ENCODE measurements around the gene NID1. TPM values are rescaled to one million over a fixed set of nuclear protein-coding genes. Genes with fewer than 3 reads are reported as not detected.
A peak's percentile ranks its signal among the peaks of the same experiment; 100 is the strongest.

NID1 gene
- total RNA-seq, 1 experiment from 2014 or later = 11.1 TPM

- H3K4me1 ChIP-seq (ENCODE audit: insufficient read depth, low read length) = no peaks in the 10 kb centered on the region
- CTCF ChIA-PET = no interaction called here
- DNase-seq = no peak
- H3K36me3 ChIP-seq (ENCODE audit: low read depth, low read length) = no peaks in the 10 kb centered on the region
- no peaks in the 10 kb centered on the region for H3K79me2 ChIP-seq (ENCODE audit: low read length)
- POLR2A ChIA-PET (ENCODE audit: unreplicated experiment) = no interaction called here
- H3K4me3 ChIP-seq (ENCODE audit: low read length) = no peak overlapping the region
- intact Hi-C loops (cut with micrococcal nuclease) = no loop called here
- H4K20me1 ChIP-seq (ENCODE audit: low read length) = no peaks in the 10 kb centered on the region
- no peak overlapping the region for H2AFZ ChIP-seq (ENCODE audit: low read length)
- TF ChIP-seq EZH2 (IDR thresholded peaks at IDR 0.05; ENCODE audit: low read length, unreplicated experiment) (no peak), EZH2phosphoT487 (IDR thresholded peaks at IDR 0.05; ENCODE audit: borderline replicate concordance, low read length) (no peak)
- TF ChIP-seq, protein P1, sequence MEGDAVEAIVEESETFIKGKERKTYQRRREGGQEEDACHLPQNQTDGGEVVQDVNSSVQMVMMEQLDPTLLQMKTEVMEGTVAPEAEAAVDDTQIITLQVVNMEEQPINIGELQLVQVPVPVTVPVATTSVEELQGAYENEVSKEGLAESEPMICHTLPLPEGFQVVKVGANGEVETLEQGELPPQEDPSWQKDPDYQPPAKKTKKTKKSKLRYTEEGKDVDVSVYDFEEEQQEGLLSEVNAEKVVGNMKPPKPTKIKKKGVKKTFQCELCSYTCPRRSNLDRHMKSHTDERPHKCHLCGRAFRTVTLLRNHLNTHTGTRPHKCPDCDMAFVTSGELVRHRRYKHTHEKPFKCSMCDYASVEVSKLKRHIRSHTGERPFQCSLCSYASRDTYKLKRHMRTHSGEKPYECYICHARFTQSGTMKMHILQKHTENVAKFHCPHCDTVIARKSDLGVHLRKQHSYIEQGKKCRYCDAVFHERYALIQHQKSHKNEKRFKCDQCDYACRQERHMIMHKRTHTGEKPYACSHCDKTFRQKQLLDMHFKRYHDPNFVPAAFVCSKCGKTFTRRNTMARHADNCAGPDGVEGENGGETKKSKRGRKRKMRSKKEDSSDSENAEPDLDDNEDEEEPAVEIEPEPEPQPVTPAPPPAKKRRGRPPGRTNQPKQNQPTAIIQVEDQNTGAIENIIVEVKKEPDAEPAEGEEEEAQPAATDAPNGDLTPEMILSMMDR (conservative IDR thresholded peaks at IDR 0.05; ENCODE audit: low read depth, low read length) = no peak
- ATAC-seq = no peak
- H3K4me2 ChIP-seq (ENCODE audit: low read length) = no peak overlapping the region
- H3K9ac ChIP-seq (ENCODE audit: low read length) = no peak overlapping the region
- no peaks in the 10 kb centered on the region for H3F3A ChIP-seq (ENCODE audit: low read length, unreplicated experiment)
- H3K9me3 ChIP-seq (ENCODE audit: low read length) = no peaks in the 10 kb centered on the region
- no peaks in the 10 kb centered on the region for H3K9me2 ChIP-seq (replicated peaks; ENCODE audit: low read length)
- H3K27ac ChIP-seq (ENCODE audit: low read length) = no peak overlapping the region
- BruUV-seq (replicated peaks) = no TSS peak
- no peaks in the 10 kb centered on the region for H3K27me3 ChIP-seq (ENCODE audit: low read length)
These were observed 17.6 kb upstream of the NID1 start for GRCh38 chr1:236082526-236082925.

- intact Hi-C loops (cut with micrococcal nuclease) = no loop called here
- H4K20me1 ChIP-seq (ENCODE audit: low read length) = no peaks in the 10 kb centered on the region
- H3K27me3 ChIP-seq (ENCODE audit: low read length) = no peaks in the 10 kb centered on the region
- no peaks in the 10 kb centered on the region for H3K4me1 ChIP-seq (ENCODE audit: insufficient read depth, low read length)
- TF ChIP-seq, protein P1 (conservative IDR thresholded peaks at IDR 0.05; ENCODE audit: low read depth, low read length) = no peak
- TF ChIP-seq EZH2phosphoT487 (IDR thresholded peaks at IDR 0.05; ENCODE audit: borderline replicate concordance, low read length) (no peak), EZH2 (IDR thresholded peaks at IDR 0.05; ENCODE audit: low read length, unreplicated experiment) (no peak)
- no peak overlapping the region for H3K4me3 ChIP-seq (ENCODE audit: low read length)
- no peaks in the 10 kb centered on the region for H3K9me2 ChIP-seq (replicated peaks; ENCODE audit: low read length)
- H3K27ac ChIP-seq (ENCODE audit: low read length) = no peak overlapping the region
- no TSS peak for BruUV-seq (replicated peaks)
- H3F3A ChIP-seq (ENCODE audit: low read length, unreplicated experiment) = no peaks in the 10 kb centered on the region
- DNase-seq (peak; percentile 4), ATAC-seq (no peak; the same call in 1 of the 2 replicates)
- H3K4me2 ChIP-seq (ENCODE audit: low read length) = no peak overlapping the region
- no peak overlapping the region for H3K9ac ChIP-seq (ENCODE audit: low read length)
- no peaks in the 10 kb centered on the region for H3K9me3 ChIP-seq (ENCODE audit: low read length)
- ChIA-PET CTCF (no interaction called here), POLR2A (ENCODE audit: unreplicated experiment) (no interaction called here)
- H3K79me2 ChIP-seq (ENCODE audit: low read length) = no peaks in the 10 kb centered on the region
- no peaks in the 10 kb centered on the region for H3K36me3 ChIP-seq (ENCODE audit: low read depth, low read length)
- no peak overlapping the region for H2AFZ ChIP-seq (ENCODE audit: low read length)
These were observed 16.8 kb upstream of the NID1 start for GRCh38 chr1:236081546-236082227.

- Histone ChIP-seq H3K4me2 (ENCODE audit: low read length) (no peak overlapping the region), H3K9me2 (replicated peaks; ENCODE audit: low read length) (no peaks in the 10 kb centered on the region), H2AFZ (ENCODE audit: low read length) (no peak overlapping the region), H3K36me3 (ENCODE audit: low read depth, low read length) (no peaks in the 10 kb centered on the region), H3K4me3 (ENCODE audit: low read length) (no peak overlapping the region), H3K9ac (ENCODE audit: low read length) (no peak overlapping the region), H3K4me1 (ENCODE audit: insufficient read depth, low read length) (no peaks in the 10 kb centered on the region), H3K9me3 (ENCODE audit: low read length) (no peaks in the 10 kb centered on the region), H3K27ac (ENCODE audit: low read length) (no peak overlapping the region), H3F3A (ENCODE audit: low read length, unreplicated experiment) (no peaks in the 10 kb centered on the region), H3K27me3 (ENCODE audit: low read length) (no peaks in the 10 kb centered on the region), H3K79me2 (ENCODE audit: low read length) (no peaks in the 10 kb centered on the region), H4K20me1 (ENCODE audit: low read length) (no peaks in the 10 kb centered on the region)
- POLR2A ChIA-PET (ENCODE audit: unreplicated experiment) = no interaction called here
- CTCF ChIA-PET = no interaction called here
- no TSS peak for BruUV-seq (replicated peaks)
- ATAC-seq (no peak), DNase-seq (no peak)
- TF ChIP-seq, protein P1 (conservative IDR thresholded peaks at IDR 0.05; ENCODE audit: low read depth, low read length) = no peak
- TF ChIP-seq EZH2phosphoT487 (IDR thresholded peaks at IDR 0.05; ENCODE audit: borderline replicate concordance, low read length) = no peak
- TF ChIP-seq EZH2 (IDR thresholded peaks at IDR 0.05; ENCODE audit: low read length, unreplicated experiment) = no peak
- intact Hi-C loops (cut with micrococcal nuclease) = no loop called here
These were observed 14.8 kb upstream of the NID1 start for GRCh38 chr1:236079703-236080102.
